HEK293T (cell line): ENCODE results near the gene IFNAR1.

Source experiments
- ELF4 ChIP-seq: fragments of 450-650 bp; IDR thresholded peaks from 2 replicates; pipeline ENCODE4 v1.6.1; 2017; ENCODE audit warnings: antibody characterized with exemption
- FOXM1 ChIP-seq: fragments of 450-650 bp; IDR thresholded peaks from 2 replicates; pipeline ENCODE4 v1.6.1; 2017; ENCODE audit warnings: mild to moderate bottlenecking, borderline replicate concordance
- SUZ12 ChIP-seq: fragments of 450-650 bp; IDR thresholded peaks from 2 replicates; pipeline ENCODE4 v1.6.1; 2016; ENCODE audit warnings: mild to moderate bottlenecking

DNA sequence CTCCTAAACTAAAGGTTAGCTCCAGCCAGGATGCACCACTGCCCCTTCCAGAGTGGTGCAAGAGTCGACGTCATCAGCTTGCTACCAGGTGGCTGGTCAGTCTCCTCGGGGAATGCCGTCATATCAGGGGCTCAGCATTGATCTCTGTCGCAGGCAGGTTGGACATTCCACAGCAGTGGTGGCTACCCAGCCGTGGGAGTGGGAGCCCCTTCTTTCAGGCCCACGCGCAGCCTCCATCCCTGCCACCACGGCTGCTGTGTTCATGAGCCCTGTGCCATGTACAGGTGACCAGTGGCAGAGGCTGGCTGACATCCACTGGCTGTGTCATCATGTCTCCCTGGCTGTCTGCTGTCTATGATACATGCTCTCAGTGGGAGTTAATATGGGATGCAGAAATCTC is 33.1 kb upstream of the IFNAR1 start:
- TF ChIP-seq FOXM1 (no peak), SUZ12 (no peak), ELF4 (no peak)
